Fibroblast of skin of abdomen (primary cell): ENCODE measurements around the gene SEPTIN5.

Experiments
- DNase-seq: peaks from one replicate; pipeline ENCODE4 v3.0.0-alpha.2; 2013

The SEPTIN5 gene

DNA sequence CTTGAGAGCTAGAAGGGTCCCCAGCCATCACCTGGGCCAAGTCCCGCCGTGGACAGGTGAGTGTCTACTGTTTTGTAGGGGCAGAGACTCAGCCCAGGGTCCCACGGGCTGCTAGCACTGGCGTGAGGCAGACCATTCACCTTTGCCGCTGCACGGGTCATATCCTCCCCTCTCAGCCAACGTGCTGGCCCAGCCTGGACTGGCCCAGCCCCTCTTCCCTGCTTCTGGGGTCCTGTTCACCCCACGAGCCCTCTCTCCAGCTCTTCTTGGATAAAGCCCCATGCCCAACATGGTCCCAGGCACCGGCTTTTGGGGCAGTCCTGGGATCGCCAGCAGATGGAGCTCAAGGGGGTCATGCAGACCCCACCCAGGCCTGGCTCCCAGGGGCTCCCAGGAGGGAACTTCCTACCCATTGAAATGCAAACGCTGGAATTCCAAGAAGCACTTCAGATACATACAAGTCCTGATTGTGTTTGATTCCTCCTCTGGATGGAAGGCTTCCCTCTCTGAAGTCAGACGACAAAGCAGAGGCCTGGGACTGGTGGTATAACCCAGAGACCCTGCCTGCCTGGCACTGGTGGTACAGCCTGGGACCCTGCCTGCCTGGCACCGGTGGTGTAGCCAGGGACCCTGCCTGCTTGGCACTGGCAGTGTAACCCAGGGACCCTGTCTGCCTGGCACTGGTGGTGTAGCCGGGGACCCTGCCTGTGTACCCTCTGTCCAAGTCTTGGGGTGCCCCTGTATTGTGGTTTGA lies 8.9 kb upstream of the SEPTIN5 start:
- DNase-seq: no peak

DNA sequence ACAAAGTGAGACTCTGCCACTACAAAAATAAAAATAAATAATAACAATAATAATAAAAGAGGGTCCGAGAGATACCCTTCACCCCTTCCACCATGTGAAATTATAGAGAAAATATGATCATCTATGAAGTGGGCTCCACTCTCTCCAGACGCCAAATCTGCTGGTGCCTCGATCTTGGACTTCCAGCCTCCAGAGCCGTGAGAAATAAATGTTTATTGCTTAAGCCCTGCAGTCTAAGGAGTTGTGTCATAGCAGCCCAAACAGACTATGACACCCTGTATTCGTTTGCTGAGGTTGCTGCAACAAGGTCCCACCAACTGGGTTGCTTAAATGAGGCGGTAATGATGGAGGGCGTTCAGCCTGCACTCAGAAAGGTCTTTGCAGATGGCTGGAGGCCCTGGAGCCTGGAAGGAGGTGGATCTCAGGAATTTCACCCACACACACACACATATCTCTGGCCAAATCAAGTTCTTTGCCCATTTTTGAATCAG lies 7.6 kb upstream of the SEPTIN5 start:
- DNase-seq: no peak

DNA sequence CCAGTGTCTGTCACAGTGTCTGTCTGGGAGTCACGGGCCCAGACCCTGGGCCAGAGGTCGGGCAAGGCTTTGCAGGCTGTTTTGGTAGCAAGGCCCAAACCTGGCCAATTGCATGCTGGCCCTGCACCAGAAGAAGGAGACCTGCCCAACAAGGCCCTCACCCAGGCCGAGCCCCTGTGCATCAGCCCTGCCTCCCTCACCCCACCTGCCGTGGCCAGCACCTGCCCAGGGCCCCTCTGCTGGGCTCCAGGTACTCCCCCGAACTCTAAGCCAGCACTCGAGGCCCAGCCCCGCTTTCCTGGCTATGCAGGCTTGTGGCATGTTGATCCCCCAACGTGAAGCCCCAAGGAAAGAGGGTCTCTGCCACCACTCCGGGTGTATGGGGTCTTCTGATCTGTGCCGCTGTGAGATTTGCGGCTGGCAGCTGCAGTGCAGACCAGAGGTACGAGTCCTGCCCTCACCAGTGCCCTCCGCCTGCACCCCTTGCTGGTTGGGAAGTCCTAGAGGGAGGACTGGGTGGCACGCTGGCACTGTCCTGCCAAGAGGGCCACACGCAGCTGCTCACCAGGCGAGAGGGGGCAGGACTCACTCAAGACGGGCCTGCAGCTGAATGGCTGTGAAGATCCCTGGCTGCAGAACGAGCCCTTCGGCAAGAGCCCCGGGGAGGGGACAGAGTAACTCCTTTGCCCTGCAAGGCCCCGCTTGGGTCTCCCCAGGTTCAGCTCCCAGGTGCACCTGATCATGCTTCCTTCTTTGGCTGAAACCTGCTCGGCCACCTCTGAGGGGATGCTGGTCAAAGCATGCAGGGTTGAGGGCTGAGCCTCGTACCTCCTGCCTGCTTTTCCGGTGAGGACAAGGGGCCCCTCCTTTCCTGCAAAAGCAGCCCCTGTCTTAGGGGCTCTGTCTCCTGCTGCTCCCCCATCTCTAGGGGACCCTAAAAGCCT lies 6.7 kb upstream of the SEPTIN5 start:
- no peak for DNase-seq

DNA sequence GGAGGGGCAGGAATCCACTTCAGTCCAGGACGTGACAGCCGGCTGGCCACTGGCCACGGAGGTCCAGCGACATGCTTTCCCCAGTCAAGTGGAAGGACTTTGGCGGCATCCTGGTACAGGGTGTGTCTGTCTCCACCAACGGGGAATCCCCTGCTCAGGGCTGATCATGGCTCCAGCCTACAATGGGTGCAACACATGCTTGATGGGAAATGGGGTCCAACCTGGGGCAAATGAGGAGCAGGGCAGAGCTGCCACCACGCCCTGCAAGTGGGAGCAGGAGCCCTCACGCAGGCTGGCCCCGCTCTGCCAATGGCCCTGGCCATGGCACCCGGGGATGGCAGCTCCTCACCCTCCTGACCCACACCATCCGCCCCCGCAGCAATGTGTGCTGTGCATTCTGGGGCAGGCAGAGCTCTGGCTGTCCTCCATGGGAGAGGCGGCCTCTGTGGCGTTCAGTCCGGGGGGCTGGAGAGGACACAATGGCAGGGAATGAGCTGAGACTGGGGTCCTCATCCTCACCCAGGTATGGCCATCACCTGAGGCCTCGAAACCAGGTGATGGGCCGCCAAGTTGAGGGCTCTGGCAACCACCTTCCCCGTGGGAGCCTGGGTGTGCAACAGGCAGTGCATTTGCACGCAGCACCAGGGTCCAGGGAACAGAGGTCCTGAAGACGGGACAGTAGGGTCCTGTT lies 5.8 kb upstream of the SEPTIN5 start:
- DNase-seq: no peak

DNA sequence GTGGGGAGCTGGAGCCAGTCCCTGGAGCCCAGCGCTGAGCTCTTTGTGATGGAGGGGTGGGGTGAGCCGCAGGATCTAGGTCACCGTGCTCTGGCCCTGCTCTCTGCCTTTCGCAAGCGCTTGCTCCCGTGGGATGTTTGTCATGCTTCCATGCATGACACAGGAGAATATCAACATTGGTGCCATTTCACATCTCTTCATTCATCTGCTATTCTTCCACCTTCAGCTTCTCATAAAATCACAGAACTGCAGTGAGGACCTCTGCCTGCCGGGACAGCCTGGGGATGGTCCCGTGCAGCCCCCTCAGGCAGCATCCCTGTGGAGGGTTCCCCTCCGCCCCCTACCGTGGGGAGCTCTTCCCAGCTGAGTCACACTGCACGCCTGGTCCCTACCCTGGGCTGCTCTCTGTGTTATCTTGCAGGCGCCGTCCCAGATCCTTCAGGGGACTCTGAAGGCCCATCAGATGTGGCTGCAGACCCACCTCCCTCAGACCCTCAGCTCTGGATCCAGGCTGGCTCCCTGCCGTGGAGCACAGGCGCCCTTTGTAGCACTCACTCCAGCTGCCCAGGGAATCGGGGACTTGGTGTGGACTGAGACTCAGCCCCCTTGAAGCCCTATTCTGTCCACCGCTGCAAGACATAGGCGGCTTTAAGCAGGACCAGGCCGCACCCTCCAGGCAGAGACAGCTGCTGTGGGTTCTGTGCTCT lies 5.1 kb upstream of the SEPTIN5 start:
- no peak for DNase-seq

DNA sequence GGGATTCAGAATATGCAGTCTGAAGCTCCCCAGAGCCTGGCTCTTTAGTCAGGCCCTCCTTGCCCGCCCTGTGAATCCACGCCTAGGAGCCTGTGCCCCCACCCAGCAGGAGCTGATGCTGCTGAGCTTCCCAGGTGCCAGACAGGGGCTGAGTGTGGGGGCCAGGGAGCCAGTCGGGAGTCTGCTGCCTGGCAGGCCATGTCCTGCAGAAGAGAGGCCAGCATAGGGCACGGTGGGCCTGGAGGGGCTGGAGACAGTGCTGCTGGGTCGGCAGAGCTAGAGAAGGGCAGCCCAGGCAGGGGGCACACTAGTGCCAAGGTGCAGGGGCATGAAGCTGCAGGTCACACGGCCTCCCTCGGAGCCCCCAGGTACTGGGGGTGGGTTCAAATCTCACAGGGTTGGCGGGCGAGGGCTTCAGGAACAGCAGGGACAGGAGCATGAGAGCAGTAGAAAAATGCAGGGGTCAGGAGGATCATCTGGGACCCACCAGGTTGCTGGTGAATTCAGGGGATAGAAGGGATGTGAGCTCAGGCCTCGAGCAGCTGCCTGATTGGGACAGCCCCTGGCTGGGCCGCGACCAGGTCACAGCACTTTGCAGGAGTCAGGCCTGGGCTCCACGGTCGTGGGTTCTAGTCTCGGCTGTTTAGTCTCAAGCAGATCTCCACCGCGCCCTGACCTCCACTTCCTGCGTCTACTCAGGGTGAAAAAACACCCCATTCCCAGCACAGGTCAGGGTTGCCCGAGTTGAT lies 4.1 kb upstream of the SEPTIN5 start:
- no peak for DNase-seq

GRCh38 chr22:19710769-19711106 lies 3.6 kb upstream of the SEPTIN5 start:
- no peak for DNase-seq

GRCh38 chr22:19713245-19713644 lies 1.1 kb upstream of the SEPTIN5 start:
- DNase-seq: no peak

DNA sequence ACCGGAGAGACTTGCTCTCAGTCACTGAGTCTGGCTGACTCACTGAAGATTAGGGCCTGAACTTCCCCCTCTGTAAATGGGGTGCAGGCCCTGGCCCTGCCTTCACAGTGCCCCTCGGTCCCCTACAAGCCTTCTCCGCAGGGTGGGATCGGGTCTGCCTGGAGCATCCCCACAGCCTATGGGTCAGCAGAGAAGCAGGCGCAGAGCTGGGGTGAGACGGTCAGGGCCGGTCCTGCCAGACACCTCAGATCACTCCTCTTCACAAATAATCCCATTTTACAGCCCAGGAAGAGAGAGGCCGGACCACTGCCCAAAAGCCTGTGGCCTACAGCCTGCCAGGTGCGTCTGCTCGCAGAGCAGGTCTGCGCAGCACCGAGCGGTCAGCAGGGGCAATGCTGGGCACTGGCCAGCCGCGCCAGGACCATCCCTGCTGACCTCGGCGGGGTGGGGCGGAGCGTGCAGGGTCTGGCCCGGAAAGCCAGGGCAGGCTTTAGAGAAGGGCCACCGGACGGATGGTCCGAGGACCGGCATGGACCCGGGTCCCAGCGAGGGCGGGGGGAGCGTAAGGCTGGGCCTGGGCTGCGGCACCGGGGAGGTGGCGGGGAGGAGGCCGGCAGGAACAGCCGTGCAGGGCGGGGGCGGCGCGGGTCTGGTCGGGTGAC lies 522 bp upstream of the SEPTIN5 start:
- no peak for DNase-seq

GRCh38 chr22:19715188-19715930 lies 1.1 kb downstream of the SEPTIN5 start:
- no peak for DNase-seq

GRCh38 chr22:19716041-19716828 lies 1.9 kb downstream of the SEPTIN5 start:
- no peak for DNase-seq

- no peak for DNase-seq
These were observed 2.5 kb downstream of the SEPTIN5 start for GRCh38 chr22:19716829-19717105.

GRCh38 chr22:19717181-19717580 lies 2.9 kb downstream of the SEPTIN5 start:
- no peak for DNase-seq

DNA sequence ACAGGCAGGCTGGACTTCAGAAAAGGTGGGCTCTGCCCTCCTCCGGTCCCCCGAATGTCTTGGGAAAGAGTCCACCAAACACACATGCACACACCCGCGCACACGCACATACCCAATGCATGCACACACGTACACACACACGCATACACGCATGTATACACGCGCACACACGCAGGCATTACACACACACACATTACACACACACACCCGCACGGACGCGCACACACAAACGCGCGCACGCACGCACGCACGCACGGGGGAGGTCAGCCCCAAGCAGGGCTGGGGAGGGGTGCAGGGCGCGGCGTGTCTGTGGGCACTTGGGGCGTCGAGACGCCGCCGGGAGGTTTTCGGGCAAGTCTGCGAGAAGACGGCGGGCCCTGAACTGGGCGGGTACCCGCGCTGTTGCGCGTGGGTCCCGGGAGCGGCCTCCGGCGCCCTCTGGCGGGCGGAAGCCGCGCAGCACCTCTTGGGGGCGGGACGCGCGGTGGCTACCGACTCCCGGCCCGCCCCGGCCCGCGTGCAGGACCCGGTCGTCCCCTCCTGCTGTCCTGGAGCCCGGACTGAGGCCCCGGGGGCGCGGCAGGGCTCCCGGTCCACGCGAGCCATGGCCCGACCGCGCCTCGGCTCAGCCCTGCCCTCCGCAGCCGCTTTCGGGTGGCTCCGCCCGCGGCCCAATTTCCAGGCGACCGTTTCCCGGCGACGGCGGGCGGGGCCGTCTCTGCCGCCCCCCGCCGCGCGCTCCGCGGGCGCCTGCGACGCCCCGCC lies 3.6 kb downstream of the SEPTIN5 start:
- DNase-seq: peak; percentile 63

DNA sequence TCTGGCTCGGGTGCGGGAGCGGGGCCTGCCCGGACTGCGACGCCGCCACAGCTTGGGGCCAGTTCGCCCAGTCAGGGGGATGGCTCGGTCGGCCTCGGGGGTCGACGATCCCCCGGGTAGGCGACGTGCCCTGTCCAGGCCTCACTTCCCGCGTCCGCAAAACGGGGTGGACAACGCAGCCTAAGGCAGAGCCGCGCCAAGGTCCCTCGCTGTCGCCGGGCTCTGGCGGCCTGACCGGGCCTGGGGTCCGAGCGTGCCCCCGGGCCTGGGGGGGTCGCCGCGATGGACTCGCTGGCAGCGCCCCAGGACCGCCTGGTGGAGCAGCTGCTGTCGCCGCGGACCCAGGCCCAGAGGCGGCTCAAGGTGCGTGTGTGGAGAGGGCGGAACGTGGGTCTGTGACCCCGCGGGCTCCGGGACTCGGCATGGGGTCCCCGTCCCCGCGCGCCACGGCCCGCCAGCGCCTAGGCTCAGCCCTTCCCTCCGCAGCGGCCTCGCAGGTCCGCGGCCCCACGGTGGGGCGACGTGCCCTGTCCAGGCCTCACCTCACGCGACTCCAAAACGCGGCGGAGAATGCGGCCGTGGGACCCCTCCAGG lies 4.2 kb downstream of the SEPTIN5 start:
- DNase-seq: no peak

DNA sequence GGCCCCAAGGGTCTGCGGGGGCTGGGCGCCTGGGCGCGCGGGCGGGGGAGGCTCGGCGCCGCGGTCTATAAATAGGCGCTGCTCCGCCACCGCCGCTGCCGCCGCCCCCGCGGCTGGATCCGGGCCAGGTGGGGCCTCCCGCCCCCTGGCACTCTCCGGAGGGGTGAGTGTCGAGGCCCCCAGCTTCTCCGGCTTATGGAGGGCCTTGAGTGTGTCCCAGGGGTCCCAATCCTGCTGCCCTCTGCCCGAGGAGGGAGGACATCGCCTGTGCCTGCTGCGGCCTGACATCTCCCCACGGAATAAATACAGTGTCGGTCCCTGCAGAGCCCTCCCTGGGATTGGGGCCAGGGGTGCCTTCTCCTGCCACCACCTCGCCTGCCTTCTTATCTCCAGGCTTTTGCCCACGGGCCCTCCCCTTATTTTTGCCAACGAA lies 4.8 kb downstream of the SEPTIN5 start:
- DNase-seq: no peak

DNA sequence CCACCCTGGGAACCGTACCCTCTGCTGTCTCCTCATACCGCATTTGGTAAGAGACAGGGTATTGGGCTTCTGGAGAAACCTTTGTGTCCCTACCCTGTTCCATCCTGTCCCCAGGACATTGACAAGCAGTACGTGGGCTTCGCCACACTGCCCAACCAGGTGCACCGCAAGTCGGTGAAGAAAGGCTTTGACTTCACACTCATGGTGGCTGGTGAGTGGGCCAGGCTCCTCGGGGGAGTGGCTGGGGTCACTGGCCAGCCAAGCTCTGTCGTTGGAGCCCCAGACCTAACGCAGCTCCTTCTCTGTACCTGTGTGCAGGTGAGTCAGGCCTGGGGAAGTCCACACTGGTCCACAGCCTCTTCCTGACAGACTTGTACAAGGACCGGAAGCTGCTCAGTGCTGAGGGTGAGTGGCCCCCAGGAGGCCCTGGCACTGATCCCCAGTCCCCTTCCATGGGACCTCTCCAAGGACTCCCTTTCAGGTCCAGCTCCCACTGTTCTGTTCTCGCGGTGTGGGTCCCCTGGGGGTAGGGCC lies 5.3 kb downstream of the SEPTIN5 start:
- DNase-seq: no peak

DNA sequence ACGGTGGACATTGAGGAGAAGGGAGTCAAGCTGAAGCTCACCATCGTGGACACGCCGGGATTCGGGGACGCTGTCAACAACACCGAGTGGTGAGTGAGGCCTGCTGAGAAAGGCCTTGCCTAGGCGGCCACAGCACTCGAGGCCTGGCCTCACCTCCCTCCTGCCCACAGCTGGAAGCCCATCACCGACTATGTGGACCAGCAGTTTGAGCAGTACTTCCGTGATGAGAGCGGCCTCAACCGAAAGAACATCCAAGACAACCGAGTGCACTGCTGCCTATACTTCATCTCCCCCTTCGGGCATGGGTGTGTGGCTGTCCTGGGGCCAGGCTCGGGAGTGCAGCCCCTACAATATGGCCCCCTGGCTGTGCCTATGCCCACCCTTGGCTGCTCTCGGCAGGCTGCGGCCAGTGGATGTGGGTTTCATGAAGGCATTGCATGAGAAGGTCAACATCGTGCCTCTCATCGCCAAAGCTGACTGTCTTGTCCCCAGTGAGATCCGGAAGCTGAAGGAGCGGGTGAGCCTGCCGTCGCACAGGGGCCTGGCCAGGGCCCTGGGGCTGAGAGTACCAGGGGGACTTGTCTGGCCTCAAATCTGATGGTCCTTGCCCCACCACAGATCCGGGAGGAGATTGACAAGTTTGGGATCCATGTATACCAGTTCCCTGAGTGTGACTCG lies 6.0 kb downstream of the SEPTIN5 start:
- DNase-seq: no peak
